GM18505 (cell line): ENCODE results near the gene CYB561D1.

Experiments used
- ATAC-seq: cut with Tn5 transposase; IDR thresholded peaks from one replicate; pipeline ENCODE4 v1.9.1; 2021; ENCODE audit not compliant: unreplicated experiment
- POLR2A ChIP-seq: IDR thresholded peaks from 4 replicates; pipeline ENCODE4 v1.6.1; 2011; ENCODE audit warnings: borderline replicate concordance; ENCODE audit not compliant: insufficient read depth, insufficient read length; ENCODE audit errors: extremely low read depth

CYB561D1 gene

DNA sequence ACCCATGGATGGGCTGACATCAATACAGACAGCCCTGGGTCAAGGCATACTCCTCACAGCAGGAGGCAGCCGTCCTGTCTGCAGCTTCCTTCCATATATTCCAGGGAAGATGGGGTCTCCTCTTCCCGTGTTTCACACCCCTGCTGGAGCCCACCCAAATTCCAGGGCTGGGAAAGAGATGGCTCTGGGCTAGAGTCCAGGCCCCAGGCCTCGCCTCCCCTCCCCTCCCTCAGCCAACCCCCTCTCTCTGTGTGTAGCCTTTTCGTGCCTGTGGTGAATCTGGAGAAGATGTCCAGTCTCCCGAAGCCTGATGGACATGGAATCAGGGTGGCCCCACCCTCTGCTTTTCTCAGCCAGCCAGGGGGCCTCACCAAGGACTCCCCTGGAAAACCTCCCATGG, 6.6 kb upstream of the CYB561D1 start:
- ATAC-seq, result no peak
- TF ChIP-seq POLR2A, result no peak

- no peak for ATAC-seq
Observed at GRCh38 chr1:109488201-109488600, 5.7 kb upstream of the CYB561D1 start.

DNA sequence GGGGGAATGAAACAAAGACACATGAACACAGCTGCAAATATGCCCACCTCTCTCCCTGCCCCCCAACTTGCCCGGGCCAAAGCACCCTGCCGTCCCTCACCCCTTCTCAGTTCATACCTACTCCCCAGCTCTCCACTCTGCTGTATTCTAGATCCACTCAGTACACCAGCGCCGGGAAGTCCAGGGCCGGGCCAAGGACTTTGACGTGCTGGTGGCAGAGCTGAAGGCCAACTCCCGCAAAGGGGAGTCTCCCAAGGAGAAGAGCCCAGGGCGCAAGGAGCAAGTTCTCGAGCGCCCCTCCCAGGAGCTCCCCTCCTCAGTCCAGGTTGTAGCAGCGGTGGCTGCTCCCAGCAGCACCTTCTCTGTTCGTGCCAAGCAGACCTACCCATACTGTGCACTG, 5.2 kb upstream of the CYB561D1 start:
- TF ChIP-seq POLR2A, result no peak
- no peak for ATAC-seq

More at GRCh38 chr1:109488201-109488600, 5.7 kb upstream of the CYB561D1 start:
- no peak for TF ChIP-seq POLR2A

GRCh38 chr1:109490029-109490933, 3.6 kb upstream of the CYB561D1 start:
- ATAC-seq, result no peak
- no peak for TF ChIP-seq POLR2A

GRCh38 chr1:109490934-109491302, 3.0 kb upstream of the CYB561D1 start:
- TF ChIP-seq POLR2A, result no peak
- no peak for ATAC-seq

DNA sequence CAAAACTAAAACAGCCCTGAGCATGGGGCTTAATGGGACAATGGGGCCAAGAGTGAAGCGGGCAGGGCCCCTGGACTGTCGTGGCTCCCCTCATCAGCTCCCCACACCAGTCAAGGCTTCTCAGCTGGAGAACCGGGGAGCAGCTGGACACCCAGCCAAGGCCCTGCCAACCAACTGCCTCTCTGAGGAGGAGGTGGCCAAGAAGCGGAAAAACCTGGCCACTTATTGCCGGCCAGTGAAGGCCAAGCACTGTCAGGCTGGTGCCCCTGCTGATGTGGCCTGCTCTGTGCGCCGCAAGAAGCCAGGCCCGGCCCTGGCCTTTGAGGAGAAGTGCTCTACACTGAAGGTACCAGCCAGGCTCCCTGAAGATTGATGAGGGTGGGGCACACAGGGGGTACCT, 2.5 kb upstream of the CYB561D1 start:
- TF ChIP-seq POLR2A, result no peak
- ATAC-seq, result no peak

DNA sequence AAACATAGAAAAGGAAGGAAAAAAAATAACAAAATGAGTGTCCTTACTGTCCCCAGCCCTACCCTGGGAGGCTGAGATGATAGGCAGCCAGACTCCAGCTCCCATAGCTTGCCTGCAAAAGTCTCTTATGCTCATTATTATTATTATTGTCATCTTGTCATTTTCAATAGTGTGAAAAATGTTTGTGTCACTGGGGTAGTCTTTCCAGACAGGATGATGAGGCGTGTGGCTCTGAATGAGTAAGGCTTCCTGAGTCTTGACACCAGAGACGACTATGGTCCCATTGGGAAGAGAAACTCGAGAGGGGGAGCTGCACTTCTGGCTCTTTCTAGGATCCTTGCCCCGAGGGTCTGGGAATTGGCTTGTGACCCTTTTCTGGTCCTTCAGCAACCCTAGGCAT, 1.1 kb upstream of the CYB561D1 start:
- no peak for ATAC-seq
- no peak for TF ChIP-seq POLR2A

- TF ChIP-seq POLR2A, result no peak
- ATAC-seq, result no peak
Observed at GRCh38 chr1:109493227-109493626, 667 bp upstream of the CYB561D1 start.

DNA sequence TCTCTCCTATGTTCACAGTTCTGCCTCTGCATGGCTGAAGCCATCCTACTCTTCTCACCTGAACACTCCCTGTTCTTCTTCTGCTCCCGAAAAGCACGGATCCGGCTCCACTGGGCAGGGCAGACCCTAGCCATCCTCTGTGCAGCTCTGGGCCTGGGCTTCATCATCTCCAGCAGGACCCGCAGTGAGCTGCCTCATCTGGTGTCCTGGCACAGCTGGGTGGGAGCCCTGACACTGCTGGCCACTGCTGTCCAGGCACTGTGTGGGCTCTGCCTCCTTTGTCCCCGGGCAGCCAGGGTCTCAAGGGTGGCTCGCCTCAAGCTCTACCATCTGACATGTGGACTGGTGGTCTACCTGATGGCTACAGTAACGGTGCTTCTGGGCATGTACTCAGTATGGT, 1.8 kb downstream of the CYB561D1 start:
- no peak for TF ChIP-seq POLR2A
- ATAC-seq, result no peak

DNA sequence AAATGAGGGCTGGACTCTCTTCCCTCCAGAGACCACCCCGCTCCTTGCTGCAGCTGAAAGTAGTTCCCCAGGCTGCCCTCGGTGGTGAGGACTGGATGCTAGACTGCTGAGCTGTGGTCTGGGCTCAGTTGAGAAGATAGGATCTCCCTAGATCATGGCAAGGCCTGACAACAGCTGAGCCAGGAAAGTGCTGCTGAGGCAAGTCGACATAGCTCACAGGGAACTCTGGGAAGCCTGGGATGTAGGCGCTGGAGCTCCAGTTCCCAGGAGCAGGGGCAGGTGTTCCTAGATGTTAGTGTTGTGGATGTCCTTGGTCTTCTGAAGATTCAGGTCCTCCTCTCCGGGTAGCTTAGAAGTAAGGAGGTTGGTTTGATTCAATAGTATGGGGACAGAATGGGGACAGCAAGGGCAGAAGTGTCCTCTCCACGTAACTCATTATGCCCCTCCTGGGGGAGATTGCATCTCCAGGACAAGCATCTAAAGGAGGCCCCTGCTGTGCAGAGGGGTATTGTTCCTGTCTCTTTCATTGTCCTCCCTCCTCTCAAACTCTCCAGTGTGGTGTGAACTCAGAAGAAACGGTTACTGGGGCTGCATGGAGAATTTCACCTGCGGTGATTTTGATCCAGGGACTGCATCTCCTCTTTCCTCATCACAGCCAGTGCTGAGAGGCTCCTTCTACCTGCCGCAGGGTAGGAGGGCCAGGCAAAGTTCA, 3.7 kb downstream of the CYB561D1 start:
- TF ChIP-seq POLR2A, result no peak
- no peak for ATAC-seq

DNA sequence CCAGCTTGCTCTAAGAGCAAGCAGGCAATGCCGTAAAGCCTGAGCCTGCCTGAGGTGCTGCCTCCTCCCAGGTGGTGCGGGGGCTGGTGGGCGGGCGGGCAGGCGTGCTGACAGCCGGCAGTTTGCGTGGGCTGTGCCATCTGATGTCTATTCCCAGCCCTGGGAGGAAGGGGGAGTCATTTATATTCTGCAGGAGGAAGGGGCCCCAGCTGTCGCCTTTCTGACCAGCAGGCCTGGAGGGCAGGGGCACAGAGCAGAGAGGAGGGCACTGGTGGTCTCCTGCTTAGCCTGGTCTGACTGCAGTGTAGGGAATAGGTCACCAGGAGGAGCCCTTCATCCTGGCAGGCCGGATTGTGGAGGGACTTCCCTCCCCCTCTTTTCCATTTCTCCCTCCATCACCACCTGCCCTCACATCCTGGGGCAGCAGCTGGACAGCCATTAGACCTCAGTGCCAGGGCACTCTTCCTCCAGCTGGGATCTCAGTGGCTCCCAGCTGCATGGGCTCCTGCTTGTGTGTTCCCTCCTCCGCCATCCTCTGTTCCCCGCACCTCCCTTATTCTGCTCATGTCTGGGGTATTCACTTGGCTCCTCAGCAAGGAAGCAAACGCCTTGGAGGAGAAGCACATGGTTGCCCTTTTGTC, 4.4 kb downstream of the CYB561D1 start:
- no peak for ATAC-seq
- no peak for TF ChIP-seq POLR2A

DNA sequence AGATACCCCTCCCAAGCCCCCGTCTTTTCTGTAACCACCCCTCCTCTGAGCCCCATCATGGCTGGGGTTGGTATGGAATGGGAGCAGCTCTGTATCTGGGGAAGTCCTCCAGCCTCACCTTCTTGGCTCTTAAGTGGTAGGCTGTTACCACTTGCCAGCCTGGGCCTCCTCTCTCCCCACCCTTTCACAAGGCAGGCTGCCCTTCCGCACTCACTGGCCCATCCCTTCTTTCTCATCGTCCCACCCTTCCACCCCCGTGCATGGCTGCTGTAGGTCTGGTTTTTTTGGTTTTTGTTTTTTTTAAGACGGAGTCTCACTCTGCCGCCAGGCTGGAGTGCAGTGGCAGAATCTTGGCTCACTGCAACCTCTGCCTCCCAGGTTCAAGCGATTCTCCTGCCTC, 5.2 kb downstream of the CYB561D1 start:
- ATAC-seq, result no peak
- TF ChIP-seq POLR2A, result no peak

DNA sequence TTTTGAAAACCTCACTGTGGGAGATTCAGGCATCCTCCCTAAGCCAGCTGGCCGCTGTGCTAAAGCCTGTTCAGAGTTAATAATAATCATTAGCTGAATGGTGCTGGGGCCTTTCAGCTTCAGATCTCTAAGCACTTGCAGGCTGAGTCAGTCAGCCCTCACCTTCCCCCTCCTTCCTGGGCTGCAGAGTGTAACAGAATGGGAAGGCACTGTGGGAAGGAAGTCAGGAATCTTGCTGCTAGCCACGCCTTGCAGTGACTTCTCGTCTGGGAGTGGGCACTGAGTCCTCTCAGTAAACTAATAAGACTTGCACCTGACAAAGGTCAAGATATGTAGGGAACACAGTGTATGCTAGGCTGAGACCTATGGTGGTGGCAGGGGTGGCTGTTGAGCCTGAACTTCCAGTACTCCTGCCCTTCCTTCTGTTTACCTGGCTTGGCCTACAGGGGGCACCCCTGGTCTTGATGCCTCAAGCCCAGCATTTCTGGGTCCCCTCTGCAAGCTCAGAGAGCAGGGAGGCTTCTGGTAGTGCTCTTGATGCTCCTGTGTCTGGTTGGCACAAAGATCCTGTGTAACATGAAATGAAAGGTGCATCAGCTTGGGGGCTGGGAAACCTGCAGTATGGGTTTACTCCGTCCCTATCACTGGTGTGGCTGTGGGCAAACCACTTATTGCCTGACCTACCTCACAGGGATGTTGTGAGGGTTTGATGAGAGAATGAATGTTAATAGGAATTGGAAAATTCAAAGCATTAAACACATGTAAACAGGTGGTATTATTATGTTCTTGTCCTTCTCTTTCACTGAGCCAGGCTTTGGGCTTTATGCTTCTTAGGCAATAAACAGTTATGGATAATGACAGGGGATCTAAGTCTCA, 6.0 kb downstream of the CYB561D1 start:
- ATAC-seq, result no peak
- no peak for TF ChIP-seq POLR2A

DNA sequence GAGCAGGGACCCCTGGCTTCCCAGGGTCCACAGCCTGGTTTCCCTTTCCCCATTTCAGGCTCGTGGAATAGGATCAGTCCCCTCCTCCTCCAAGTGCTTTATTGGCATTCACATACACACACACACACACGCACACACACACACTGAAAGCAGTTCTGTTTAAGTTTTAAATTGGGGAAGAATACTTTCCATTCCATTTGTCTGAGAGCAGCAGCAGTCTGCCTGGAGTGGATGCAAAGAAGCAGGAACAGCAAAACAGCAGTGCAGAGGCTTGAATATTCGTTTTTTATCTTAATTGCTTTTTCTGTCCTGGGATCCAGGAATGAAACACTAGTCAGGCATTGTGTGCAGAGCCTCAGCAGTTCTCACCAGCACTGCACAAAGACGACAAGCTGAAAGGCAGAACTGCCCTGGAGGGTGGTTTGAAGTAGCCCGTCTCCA, 7.1 kb downstream of the CYB561D1 start:
- ATAC-seq, result no peak

More for the DNA sequence above, 7.1 kb downstream of the CYB561D1 start:
- no peak for TF ChIP-seq POLR2A
